Loucy (cell line): ENCODE measurements around the gene STUB1.

ENCODE experiments used
- H2AFZ ChIP-seq: fragments of 200-600 bp; sonication (generic); 2 replicates; pipeline ENCODE4 v1.6.0; 2016; ENCODE audit warnings: antibody characterized with exemption, mild to moderate bottlenecking, low read length, moderate library complexity
- H3F3A ChIP-seq: fragments of 200-600 bp; 2 replicates; pipeline ENCODE4 v1.6.0; 2016; ENCODE audit warnings: antibody characterized with exemption, low read depth, mild to moderate bottlenecking
- H3K27me3 ChIP-seq: fragments of 200-600 bp; sonication (generic); 2 replicates; pipeline ENCODE4 v1.6.1; 2014; ENCODE audit warnings: low read length, mild to moderate bottlenecking; ENCODE audit not compliant: insufficient read depth, poor library complexity, severe bottlenecking
- H3K36me3 ChIP-seq: fragments of 200-600 bp; sonication (generic); 2 replicates; pipeline ENCODE4 v1.6.1; 2016; ENCODE audit warnings: low read length; ENCODE audit not compliant: insufficient read depth
- H3K4me1 ChIP-seq: fragments of 200-600 bp; sonication (generic); 2 replicates; pipeline ENCODE4 v1.5.1; 2014; ENCODE audit warnings: low read length, mild to moderate bottlenecking; ENCODE audit not compliant: insufficient read depth, poor library complexity, severe bottlenecking
- H3K4me2 ChIP-seq: fragments of 200-600 bp; sonication (generic); 2 replicates; pipeline ENCODE4 v1.6.0; 2014; ENCODE audit warnings: antibody characterized with exemption, low read length, low read depth, mild to moderate bottlenecking; ENCODE audit not compliant: poor library complexity, severe bottlenecking
- H3K4me3 ChIP-seq: fragments of 200-600 bp; sonication (generic); 2 replicates; pipeline ENCODE4 v1.5.1; 2014; ENCODE audit warnings: low read length, mild to moderate bottlenecking, mixed read lengths; ENCODE audit not compliant: poor library complexity, severe bottlenecking
- H3K79me2 ChIP-seq: fragments of 200-600 bp; sonication (generic); 2 replicates; pipeline ENCODE4 v1.6.1; 2014; ENCODE audit warnings: low read length; ENCODE audit not compliant: insufficient read depth
- H3K9ac ChIP-seq: fragments of 200-600 bp; sonication (generic); 2 replicates; pipeline ENCODE4 v1.6.0; 2014; ENCODE audit warnings: mild to moderate bottlenecking, low read depth, low read length, moderate library complexity; ENCODE audit not compliant: poor library complexity, severe bottlenecking
- H3K9me2 ChIP-seq: fragments of 200-600 bp; sonication (generic); replicated peaks from 2 replicates; pipeline ENCODE4 v1.6.1; 2016; ENCODE audit warnings: low read depth, low read length, mixed read lengths
- H3K9me3 ChIP-seq: fragments of 200-600 bp; sonication (generic); 2 replicates; pipeline ENCODE4 v1.6.1; 2014; ENCODE audit warnings: mild to moderate bottlenecking, antibody characterized with exemption, low read length, low read depth; ENCODE audit not compliant: insufficient read depth
- H4K20me1 ChIP-seq: fragments of 200-600 bp; sonication (generic); 2 replicates; pipeline ENCODE4 v1.6.0; 2014; ENCODE audit warnings: antibody characterized with exemption, low read length, mild to moderate bottlenecking; ENCODE audit not compliant: insufficient read depth, poor library complexity, severe bottlenecking
- EZH2phosphoT487 ChIP-seq: fragments of 200-600 bp; IDR thresholded peaks from 2 replicates; pipeline ENCODE4 v1.6.1; 2018; ENCODE audit warnings: antibody characterized with exemption, mild to moderate bottlenecking, moderate library complexity, borderline replicate concordance
- TF ChIP-seq, protein P1 (sequence below): fragments of 200-600 bp; sonication (generic); conservative IDR thresholded peaks from 2 replicates; pipeline ENCODE4 v1.5.1; 2014; ENCODE audit warnings: mild to moderate bottlenecking, antibody characterized with exemption, low read length

Gene STUB1

DNA sequence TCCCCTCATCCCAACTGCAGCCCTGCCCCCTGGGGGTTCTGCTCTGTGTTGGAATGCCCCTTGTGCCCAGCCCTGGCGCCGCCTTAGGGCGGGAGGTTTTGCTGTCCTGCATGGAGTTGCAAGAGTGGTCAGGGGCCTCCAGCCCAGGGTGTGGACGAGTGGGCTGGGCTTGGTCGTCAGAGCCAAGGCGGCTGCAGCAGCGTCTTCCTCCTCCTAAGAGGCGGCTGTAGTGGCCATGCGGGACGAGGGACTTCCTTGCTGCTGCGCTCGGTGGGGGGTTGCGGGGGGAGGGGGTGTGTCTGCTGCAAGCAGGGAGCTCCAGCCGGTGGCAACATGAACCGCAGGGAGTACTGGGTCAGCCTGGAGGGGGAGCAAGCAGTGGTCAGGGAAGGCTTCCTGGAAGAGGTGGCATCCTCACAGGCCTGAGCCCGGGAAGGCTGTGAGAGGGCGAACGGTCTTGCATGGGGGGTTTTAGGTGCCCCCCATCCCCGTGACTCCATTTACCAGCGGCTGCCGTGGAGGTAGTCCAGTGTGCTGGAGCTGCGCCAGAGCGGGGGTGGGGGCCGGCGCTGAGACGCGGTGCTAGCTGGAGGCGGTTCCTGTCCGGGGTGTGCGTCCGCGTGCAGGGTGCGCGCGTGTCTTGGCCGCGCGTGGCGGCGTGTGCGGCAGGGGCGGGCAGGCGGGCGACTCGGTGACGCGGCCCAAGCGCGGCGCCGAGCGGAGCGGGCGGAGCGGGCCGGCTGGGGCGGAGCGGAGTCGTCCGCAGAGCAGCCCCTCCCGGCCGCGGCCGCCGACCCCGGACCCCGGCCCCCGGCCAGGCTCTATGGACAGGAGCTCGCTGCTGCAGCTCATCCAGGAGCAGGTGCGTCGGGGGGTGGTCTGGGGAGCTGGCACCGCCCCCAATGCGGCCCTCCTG, 5.0 kb upstream of the STUB1 start, which contains the start of gene RHBDL1:
TSS of gene RHBDL1 (plus strand) at position 704 of the 916 bp plus-strand sequence. CDS start at position 824, 120 bp downstream.
- no peaks in the 10 kb centered on the region for H3K36me3 ChIP-seq
- peaks cover 4% of the 10 kb centered on the region for H3K4me1 ChIP-seq
- H2AFZ ChIP-seq: no peak within 1 kb of the TSS
- H3K79me2 ChIP-seq: no peaks in the 10 kb centered on the region
- TF ChIP-seq EZH2phosphoT487: no peak
- TF ChIP-seq, protein P1, sequence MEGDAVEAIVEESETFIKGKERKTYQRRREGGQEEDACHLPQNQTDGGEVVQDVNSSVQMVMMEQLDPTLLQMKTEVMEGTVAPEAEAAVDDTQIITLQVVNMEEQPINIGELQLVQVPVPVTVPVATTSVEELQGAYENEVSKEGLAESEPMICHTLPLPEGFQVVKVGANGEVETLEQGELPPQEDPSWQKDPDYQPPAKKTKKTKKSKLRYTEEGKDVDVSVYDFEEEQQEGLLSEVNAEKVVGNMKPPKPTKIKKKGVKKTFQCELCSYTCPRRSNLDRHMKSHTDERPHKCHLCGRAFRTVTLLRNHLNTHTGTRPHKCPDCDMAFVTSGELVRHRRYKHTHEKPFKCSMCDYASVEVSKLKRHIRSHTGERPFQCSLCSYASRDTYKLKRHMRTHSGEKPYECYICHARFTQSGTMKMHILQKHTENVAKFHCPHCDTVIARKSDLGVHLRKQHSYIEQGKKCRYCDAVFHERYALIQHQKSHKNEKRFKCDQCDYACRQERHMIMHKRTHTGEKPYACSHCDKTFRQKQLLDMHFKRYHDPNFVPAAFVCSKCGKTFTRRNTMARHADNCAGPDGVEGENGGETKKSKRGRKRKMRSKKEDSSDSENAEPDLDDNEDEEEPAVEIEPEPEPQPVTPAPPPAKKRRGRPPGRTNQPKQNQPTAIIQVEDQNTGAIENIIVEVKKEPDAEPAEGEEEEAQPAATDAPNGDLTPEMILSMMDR: no peak
- no peak within 1 kb of the TSS for H3K4me3 ChIP-seq
- H3F3A ChIP-seq: no peaks in the 10 kb centered on the region
- no peaks in the 10 kb centered on the region for H3K27me3 ChIP-seq
- no peak within 1 kb of the TSS for H3K4me2 ChIP-seq
- no peaks in the 10 kb centered on the region for H3K9me3 ChIP-seq
- no peak within 1 kb of the TSS for H3K9ac ChIP-seq
- no peaks in the 10 kb centered on the region for H3K9me2 ChIP-seq
- no peaks in the 10 kb centered on the region for H4K20me1 ChIP-seq

- no peak overlapping the region for H3K9ac ChIP-seq
- TF ChIP-seq EZH2phosphoT487: no peak
- TF ChIP-seq, protein P1: no peak
- no peak overlapping the region for H2AFZ ChIP-seq
- H3K9me2 ChIP-seq: no peaks in the 10 kb centered on the region
- no peaks in the 10 kb centered on the region for H4K20me1 ChIP-seq
- no peak overlapping the region for H3K4me2 ChIP-seq
- H3K79me2 ChIP-seq: peaks cover 4% of the 10 kb centered on the region; the same call in 1 of the 2 replicates
- H3K4me1 ChIP-seq: peaks cover 4% of the 10 kb centered on the region
- no peaks in the 10 kb centered on the region for H3K9me3 ChIP-seq
- H3K36me3 ChIP-seq: no peaks in the 10 kb centered on the region
- no peaks in the 10 kb centered on the region for H3F3A ChIP-seq
- H3K4me3 ChIP-seq: no peak overlapping the region
- H3K27me3 ChIP-seq: no peaks in the 10 kb centered on the region
Measured at GRCh38 chr16:675884-676564, 4.2 kb upstream of the STUB1 start.

- peaks cover 9% of the 10 kb centered on the region; the same call in 1 of the 2 replicates for H3K79me2 ChIP-seq
- no peaks in the 10 kb centered on the region for H3F3A ChIP-seq
- H3K4me2 ChIP-seq: no peak overlapping the region
- no peak overlapping the region for H3K9ac ChIP-seq
- H3K4me3 ChIP-seq: no peak overlapping the region
- H3K36me3 ChIP-seq: no peaks in the 10 kb centered on the region
- H3K27me3 ChIP-seq: no peaks in the 10 kb centered on the region
- no peak overlapping the region for H2AFZ ChIP-seq
- peaks cover 4% of the 10 kb centered on the region for H3K4me1 ChIP-seq
- TF ChIP-seq, protein P1: no peak
- TF ChIP-seq EZH2phosphoT487: no peak
- peaks cover 2% of the 10 kb centered on the region for H4K20me1 ChIP-seq
- no peaks in the 10 kb centered on the region for H3K9me3 ChIP-seq
- no peaks in the 10 kb centered on the region for H3K9me2 ChIP-seq
Measured at GRCh38 chr16:676565-676902, 3.7 kb upstream of the STUB1 start.
